T1000 (cell line): ENCODE measurements around the gene MACO1.
"Not testable (repeated sequence)": the region's sequence is repeated elsewhere in the genome, so short reads cannot be mapped to it uniquely, and the experiment has no call there.

ENCODE experiments used
- DNase-seq: peaks from one replicate; lab custom pipeline; 2025; ENCODE audit warnings: mixed read lengths; lab: John Stamatoyannopoulos, UW

Gene MACO1

GRCh38 chr1:25458541-25459298, 28.0 kb downstream of the MACO1 start:
- DNase-seq, result no peak

- no peak for DNase-seq
These were observed 29.3 kb downstream of the MACO1 start for GRCh38 chr1:25460020-25460419.

- DNase-seq, result not testable (repeated sequence)
These were observed 30.1 kb downstream of the MACO1 start for GRCh38 chr1:25460816-25461215.

GRCh38 chr1:25461849-25462248, 31.2 kb downstream of the MACO1 start:
- no peak for DNase-seq

GRCh38 chr1:25462732-25463131, 32.0 kb downstream of the MACO1 start:
- no peak for DNase-seq

- DNase-seq, result no peak
These were observed 36.5 kb downstream of the MACO1 start for GRCh38 chr1:25467193-25467592.

- DNase-seq, result no peak
These were observed 36.9 kb downstream of the MACO1 start for GRCh38 chr1:25467616-25468015.

- DNase-seq, result no peak
These were observed 37.3 kb downstream of the MACO1 start for GRCh38 chr1:25468033-25468432.

- DNase-seq, result no peak
These were observed 38.5 kb downstream of the MACO1 start for GRCh38 chr1:25469177-25469576.

GRCh38 chr1:25472471-25472870, 41.8 kb downstream of the MACO1 start:
- no peak for DNase-seq

GRCh38 chr1:25473653-25474225, 43.0 kb downstream of the MACO1 start:
- DNase-seq, result no peak

- no peak for DNase-seq
These were observed 43.8 kb downstream of the MACO1 start for GRCh38 chr1:25474439-25475047.

- DNase-seq, result no peak
These were observed 45.7 kb downstream of the MACO1 start for GRCh38 chr1:25476186-25477097.

- no peak for DNase-seq
These were observed 46.8 kb downstream of the MACO1 start for GRCh38 chr1:25477448-25478034.

GRCh38 chr1:25478633-25479032, 47.9 kb downstream of the MACO1 start:
- no peak for DNase-seq

- no peak for DNase-seq
These were observed 50.9 kb downstream of the MACO1 start for GRCh38 chr1:25481625-25482024.

- DNase-seq, result no peak
These were observed 51.5 kb downstream of the MACO1 start for GRCh38 chr1:25482211-25482610.

GRCh38 chr1:25484096-25484495, 53.4 kb downstream of the MACO1 start:
- no peak for DNase-seq

- no peak for DNase-seq
These were observed 53.8 kb downstream of the MACO1 start for GRCh38 chr1:25484533-25484932.

- DNase-seq, result no peak
These were observed 55.1 kb downstream of the MACO1 start for GRCh38 chr1:25485536-25486411.

GRCh38 chr1:25486602-25487001, 55.9 kb downstream of the MACO1 start:
- no peak for DNase-seq
